ENCODE measurements around the gene RAB7A.
"Not testable (repeated sequence)": the region's sequence is repeated elsewhere in the genome, so short reads cannot be mapped to it uniquely, and the experiment has no call there.

The RAB7A gene

DNA sequence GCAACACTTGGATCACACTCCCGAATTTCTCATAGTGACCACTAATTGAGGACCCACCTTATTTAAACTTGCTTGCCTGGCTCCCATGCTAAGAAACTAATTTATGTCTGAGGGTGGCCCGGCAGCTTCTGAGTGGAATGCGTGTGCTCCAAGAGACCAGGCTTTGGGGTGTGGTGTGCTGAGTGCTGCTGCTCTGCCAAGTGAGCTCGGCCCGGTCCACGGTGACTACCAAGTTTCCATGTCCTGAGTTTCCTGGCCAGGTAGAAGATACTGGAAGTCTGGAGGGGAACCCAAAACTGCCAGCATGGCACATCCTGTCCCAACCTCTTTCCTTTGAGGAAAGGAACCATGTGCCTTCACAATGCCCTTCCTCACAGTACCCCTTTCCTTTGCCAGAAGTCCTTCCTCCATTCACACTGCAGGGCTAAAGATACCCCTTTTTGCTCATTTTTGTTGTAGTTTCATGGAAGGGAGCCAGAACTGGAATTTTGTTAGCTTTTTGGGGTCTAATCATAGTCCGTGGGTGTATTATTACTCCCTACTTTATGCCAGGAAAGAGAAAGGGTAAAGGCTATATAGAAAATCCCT lies 94.4 kb downstream of the RAB7A start:
- no peak for DNase-seq (ENCODE audit: extremely low spot score)
- POLR2A ChIA-PET, result no interaction called here
- TF ChIP-seq ELF4 (IDR thresholded peaks at IDR 0.05) (no peak), LEF1 (IDR thresholded peaks at IDR 0.05; ENCODE audit: borderline replicate concordance) (no peak), CTBP1 (IDR thresholded peaks at IDR 0.05; ENCODE audit: borderline replicate concordance) (no peak), SUZ12 (IDR thresholded peaks at IDR 0.05) (no peak), HDGF (IDR thresholded peaks at IDR 0.05; ENCODE audit: borderline replicate concordance) (no peak), BHLHE40 (IDR thresholded peaks at IDR 0.05; ENCODE audit: borderline replicate concordance) (no peak), FOXM1 (IDR thresholded peaks at IDR 0.05; ENCODE audit: borderline replicate concordance) (no peak), TARDBP (IDR thresholded peaks at IDR 0.05) (no peak), FOXK2 (IDR thresholded peaks at IDR 0.05) (no peak), L3MBTL2 (conservative IDR thresholded peaks at IDR 0.05) (no peak), NFRKB (IDR thresholded peaks at IDR 0.05) (no peak), PKNOX1 (IDR thresholded peaks at IDR 0.05) (no peak), ARNT (IDR thresholded peaks at IDR 0.05) (no peak), SP1 (IDR thresholded peaks at IDR 0.05) (no peak), ZNF384 (IDR thresholded peaks at IDR 0.05) (no peak), FOXA1 (IDR thresholded peaks at IDR 0.05) (no peak)
- CTCF ChIA-PET, result no interaction called here

- CTCF ChIA-PET, result interaction anchor here (0.7 kb wide), 1 partner anchor 36 kb away, joined by 3 read pairs; no protein-coding TSS in a partner anchor
- no peak for DNase-seq (ENCODE audit: extremely low spot score)
- POLR2A ChIA-PET, result no interaction called here
- TF ChIP-seq LEF1 (IDR thresholded peaks at IDR 0.05; ENCODE audit: borderline replicate concordance) (no peak), HDGF (IDR thresholded peaks at IDR 0.05; ENCODE audit: borderline replicate concordance) (no peak), FOXM1 (IDR thresholded peaks at IDR 0.05; ENCODE audit: borderline replicate concordance) (no peak), ELF4 (IDR thresholded peaks at IDR 0.05) (no peak), L3MBTL2 (conservative IDR thresholded peaks at IDR 0.05) (no peak), NFRKB (IDR thresholded peaks at IDR 0.05) (no peak), SP1 (IDR thresholded peaks at IDR 0.05) (no peak), FOXK2 (IDR thresholded peaks at IDR 0.05) (no peak), BHLHE40 (IDR thresholded peaks at IDR 0.05; ENCODE audit: borderline replicate concordance) (no peak), ZNF384 (IDR thresholded peaks at IDR 0.05) (no peak), CTBP1 (IDR thresholded peaks at IDR 0.05; ENCODE audit: borderline replicate concordance) (no peak)
Measured at GRCh38 chr3:128823008-128823407, 97.0 kb downstream of the RAB7A start.

- DNase-seq (ENCODE audit: extremely low spot score), result no peak
- TF ChIP-seq TARDBP (IDR thresholded peaks at IDR 0.05) (no peak), BHLHE40 (IDR thresholded peaks at IDR 0.05; ENCODE audit: borderline replicate concordance) (no peak), PKNOX1 (IDR thresholded peaks at IDR 0.05) (no peak), ARNT (IDR thresholded peaks at IDR 0.05) (no peak), NFRKB (IDR thresholded peaks at IDR 0.05) (no peak), ELF4 (IDR thresholded peaks at IDR 0.05) (no peak), ZNF384 (IDR thresholded peaks at IDR 0.05) (no peak), SP1 (IDR thresholded peaks at IDR 0.05) (no peak), LEF1 (IDR thresholded peaks at IDR 0.05; ENCODE audit: borderline replicate concordance) (no peak), SUZ12 (IDR thresholded peaks at IDR 0.05) (no peak), FOXM1 (IDR thresholded peaks at IDR 0.05; ENCODE audit: borderline replicate concordance) (no peak), FOXA1 (IDR thresholded peaks at IDR 0.05) (no peak)
- ChIA-PET POLR2A (no interaction called here), CTCF (no interaction called here)
Measured at GRCh38 chr3:128823631-128824030, 97.6 kb downstream of the RAB7A start.

GRCh38 chr3:128824132-128824850 lies 98.3 kb downstream of the RAB7A start:
- ChIA-PET CTCF (no interaction called here), POLR2A (interaction anchor here (0.8 kb wide), 1 partner anchor 55 kb away, joined by 3 read pairs; the partner anchor contains the start of gene ACAD9)
- TF ChIP-seq PKNOX1 (IDR thresholded peaks at IDR 0.05) (no peak), L3MBTL2 (conservative IDR thresholded peaks at IDR 0.05) (no peak), BHLHE40 (IDR thresholded peaks at IDR 0.05; ENCODE audit: borderline replicate concordance) (no peak), HDGF (IDR thresholded peaks at IDR 0.05; ENCODE audit: borderline replicate concordance) (no peak), SP1 (IDR thresholded peaks at IDR 0.05) (no peak), TARDBP (IDR thresholded peaks at IDR 0.05) (no peak)
- no peak for DNase-seq (ENCODE audit: extremely low spot score)

DNA sequence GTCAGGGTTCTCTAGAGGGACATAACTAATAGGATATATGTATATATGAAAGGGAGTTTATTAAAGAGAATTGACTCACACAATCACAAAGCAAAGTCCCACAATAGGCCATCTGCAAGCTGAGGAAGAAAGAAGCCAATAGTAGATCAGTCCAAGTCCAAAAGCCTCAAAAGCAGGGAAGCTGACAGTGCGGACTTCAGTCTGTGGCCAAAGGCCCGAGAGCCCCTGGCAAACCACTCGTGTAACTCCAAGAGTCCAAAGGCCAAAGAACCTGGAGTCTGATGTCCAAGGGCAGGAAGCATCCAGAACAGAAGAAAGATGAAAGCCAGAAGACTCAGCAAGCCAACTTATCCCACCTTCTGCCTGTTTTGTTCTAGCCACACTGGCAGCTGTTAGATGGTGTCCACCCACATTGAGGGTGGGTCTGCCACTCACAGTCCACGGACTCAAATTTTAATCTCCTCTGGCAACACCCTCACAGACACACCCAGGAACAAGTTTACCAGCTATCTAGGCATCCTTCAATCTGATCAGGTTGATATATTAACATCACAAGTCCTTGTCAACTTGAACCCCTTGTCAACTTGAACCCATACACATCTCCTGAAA lies 99.2 kb downstream of the RAB7A start:
- POLR2A ChIA-PET, result no interaction called here
- no peak for DNase-seq (ENCODE audit: extremely low spot score)
- CTCF ChIA-PET, result no interaction called here
- no peak for TF ChIP-seq HDGF (IDR thresholded peaks at IDR 0.05; ENCODE audit: borderline replicate concordance)
- no peak for TF ChIP-seq FOXK2 (IDR thresholded peaks at IDR 0.05)
- TF ChIP-seq SUZ12 (IDR thresholded peaks at IDR 0.05), result no peak
- no peak for TF ChIP-seq SP1 (IDR thresholded peaks at IDR 0.05)
- TF ChIP-seq BHLHE40 (IDR thresholded peaks at IDR 0.05; ENCODE audit: borderline replicate concordance), result no peak
- no peak for TF ChIP-seq FOXM1 (IDR thresholded peaks at IDR 0.05; ENCODE audit: borderline replicate concordance)
- no peak for TF ChIP-seq L3MBTL2 (conservative IDR thresholded peaks at IDR 0.05)
- TF ChIP-seq ZNF384 (IDR thresholded peaks at IDR 0.05), result no peak
- TF ChIP-seq LEF1 (IDR thresholded peaks at IDR 0.05; ENCODE audit: borderline replicate concordance), result no peak
- TF ChIP-seq PKNOX1 (IDR thresholded peaks at IDR 0.05), result no peak
- no peak for TF ChIP-seq CTBP1 (IDR thresholded peaks at IDR 0.05; ENCODE audit: borderline replicate concordance)
- TF ChIP-seq ARNT (IDR thresholded peaks at IDR 0.05), result no peak

- POLR2A ChIA-PET; CTCF ChIA-PET; DNase-seq (ENCODE audit: extremely low spot score): not testable (repeated sequence)
Measured at GRCh38 chr3:128829087-128829486, 103.1 kb downstream of the RAB7A start.

- CTCF ChIA-PET; DNase-seq (ENCODE audit: extremely low spot score); POLR2A ChIA-PET: not testable (repeated sequence)
Measured at GRCh38 chr3:128829925-128830625, 104.1 kb downstream of the RAB7A start.

GRCh38 chr3:128830762-128831161 lies 104.8 kb downstream of the RAB7A start:
- DNase-seq (ENCODE audit: extremely low spot score); POLR2A ChIA-PET; CTCF ChIA-PET: not testable (repeated sequence)

DNA sequence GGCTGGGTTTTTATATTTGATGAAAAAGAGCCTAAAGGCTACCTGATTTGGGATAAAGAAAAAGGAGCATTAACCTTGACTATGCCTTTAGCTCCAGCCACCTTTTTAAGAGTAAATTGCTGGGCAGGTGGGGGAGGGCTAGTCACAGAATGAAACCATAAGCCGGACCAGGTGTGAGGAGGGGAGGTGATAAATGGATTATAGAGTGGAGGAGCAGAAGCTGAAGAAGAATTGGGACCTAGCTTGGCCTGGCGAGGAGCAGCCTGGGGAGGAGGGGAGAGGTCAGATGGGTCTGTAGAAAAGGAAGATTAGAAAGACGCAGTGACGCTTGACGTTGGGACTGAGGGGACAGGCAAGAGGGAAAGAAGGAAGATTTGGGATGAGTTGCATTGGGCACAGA lies 107.0 kb downstream of the RAB7A start:
- POLR2A ChIA-PET; DNase-seq (ENCODE audit: extremely low spot score); CTCF ChIA-PET: not testable (repeated sequence)

Measured in HEK293T (cell line).